Measurements from ENCODE around the gene UCK2. TPM values are rescaled to one million over a fixed set of nuclear protein-coding genes. Genes with fewer than 3 reads are reported as not detected.

UCK2 gene
- total and polyA plus RNA-seq, 10 of the 15 experiments (the other 5 are each of a cell fraction or from before 2014, with no cell fraction given): 55.3 to 106 (median 84.9) TPM

- Histone ChIP-seq H3K27ac (ENCODE audit: control insufficient read depth, insufficient read depth) (no peak overlapping the region), H3K4me3 (no peak overlapping the region), H3K36me3 (ENCODE audit: control insufficient read depth in 2 of 2, insufficient read depth in 2 of 2, low read length in 1 of 2) (peaks cover 10 to 23% of the 10 kb centered on the region in 2 experiments; a peak in 3 of 4 replicates), H3K9me3 (replicated peaks; ENCODE audit: control insufficient read depth, insufficient read depth, low read length) (no peaks in the 10 kb centered on the region), H3K4me1 (ENCODE audit: control insufficient read depth, insufficient read depth, low read length) (no peaks in the 10 kb centered on the region), H3K4me2 (ENCODE audit: control insufficient read depth, insufficient read depth) (no peak overlapping the region), H3K9ac (ENCODE audit: control insufficient read depth, insufficient read depth, low read length) (no peak overlapping the region), H4K20me1 (ENCODE audit: control insufficient read depth, insufficient read depth) (no peaks in the 10 kb centered on the region), H3K27me3 (replicated peaks in 1 of 2; ENCODE audit: control insufficient read depth in 2 of 2, insufficient read depth in 2 of 2, low read length in 1 of 2) (no peaks in the 10 kb centered on the region), H2AFZ (ENCODE audit: control insufficient read depth, low read depth, low read length) (no peak overlapping the region), H3K79me2 (ENCODE audit: control insufficient read depth, insufficient read depth, low read length) (no peaks in the 10 kb centered on the region)
- BruUV-seq (replicated peaks): no TSS peak
- in situ Hi-C loops (cut with MboI) (no loop called here), intact Hi-C loops (cut with micrococcal nuclease; ENCODE audit: unreplicated experiment) (no loop called here)
- RAD21 ChIA-PET (ENCODE audit: unreplicated experiment): no interaction called here
- SMC1A ChIA-PET (ENCODE audit: uncharacterized antibody, unreplicated experiment): interaction anchor here (0.6 to 2.9 kb wide), 11 partner anchors 8 to 307 kb away, joined by 3 to 22 read pairs (median 4); no protein-coding TSS in a partner anchor
- ATAC-seq: no peak
- no peak for DNase-seq (ENCODE audit: low read depth, low spot score)
- POLR2A ChIA-PET: no interaction called here
- 63% methylated on average over 3 of the region's 3 CpGs for WGBS (ENCODE audit: insufficient coverage, insufficient replicate concordance, low lambda C conversion rate, missing lambda C conversion rate)
- no peak for FAIRE-seq
- CTCF ChIA-PET: interaction anchor here (1.1 to 2.8 kb wide), 5 partner anchors 8 to 573 kb away, joined by 3 to 8 read pairs (median 3); partner anchors contain the start of genes ALDH9A1 and UCK2
- TF ChIP-seq EGR1 (IDR thresholded peaks at IDR 0.05; ENCODE audit: borderline replicate concordance in 1 of 2, low read depth in 2 of 2, low read length in 2 of 2) (no peak), ZBTB11 (CRISPR knock-in tag; IDR thresholded peaks at IDR 0.05) (no peak), IRF3 (IDR thresholded peaks at IDR 0.05) (no peak), RUNX3 (IDR thresholded peaks at IDR 0.05; ENCODE audit: low read length) (no peak), BCL11A (IDR thresholded peaks at IDR 0.05; ENCODE audit: low read depth, low read length) (no peak), REST (IDR thresholded peaks at IDR 0.05; ENCODE audit: low read depth, low read length) (no peak), USF1 (IDR thresholded peaks at IDR 0.05; ENCODE audit: borderline replicate concordance, extremely low read length, insufficient read depth, low read depth, low read length) (no peak), ELK1 (IDR thresholded peaks at IDR 0.05; ENCODE audit: low read depth, low read length) (no peak), ZNF24 (IDR thresholded peaks at IDR 0.05) (no peak), SMAD5 (IDR thresholded peaks at IDR 0.05; ENCODE audit: low read depth) (no peak), IRF5 (IDR thresholded peaks at IDR 0.05; ENCODE audit: borderline replicate concordance) (no peak), EZH2 (IDR thresholded peaks at IDR 0.05; ENCODE audit: borderline replicate concordance, control insufficient read depth, low read depth, low read length) (no peak)
Observed at GRCh38 chr1:165905853-165906252, 78.4 kb downstream of the UCK2 start.
